Naive thymus-derived CD4-positive, alpha-beta T cell (primary cell): Measurements from ENCODE around the gene FRMD4A. TPM values are rescaled to one million over a fixed set of nuclear protein-coding genes. Genes with fewer than 3 reads are reported as not detected.

Experiments
- ATAC-seq: fragments of 150-1000 bp; cut with Tn5 transposase; 2 replicates; pipeline ENCODE4 v1.10.0; 2021; ENCODE audit warnings: mild to moderate bottlenecking, moderate library complexity
- CTCF ChIA-PET: fragments of 350-600 bp; sonication (Branson Sonifier 250); formaldehyde crosslinking; loops from one replicate; lab custom pipeline; 2021; ENCODE audit warnings: antibody characterized with exemption; lab: Charles Lee
- POLR2A ChIA-PET: fragments of 350-600 bp; sonication (Branson Sonifier 250); formaldehyde crosslinking; loops from one replicate; lab custom pipeline; 2021; ENCODE audit warnings: antibody characterized with exemption, inconsistent platforms; lab: Charles Lee
- DNase-seq, 9 donors: peaks; one replicate each; pipeline versions ENCODE4 v3.0.0 to v3.0.0-alpha.2; 2020 to 2022; ENCODE audit warnings: mixed read lengths in 1 of 9
- H3K27ac ChIP-seq: one replicate; pipeline ENCODE4 v1.7.0; 2013; ENCODE audit warnings: mild to moderate bottlenecking, low read depth, low read length, moderate library complexity
- H3K27me3 ChIP-seq, 2 donors: one replicate each; pipeline ENCODE4 v1.7.0; 2013; ENCODE audit warnings: low read length in 2 of 2, mild to moderate bottlenecking in 2 of 2, moderate library complexity in 2 of 2; ENCODE audit not compliant: control insufficient read depth in 2 of 2, insufficient read depth in 2 of 2
- H3K36me3 ChIP-seq, 3 experiments: 1 replicate in 2 of 3; 2 replicates in 1 of 3; pipeline ENCODE4 v1.7.0; 2013; ENCODE audit warnings: low read length in 3 of 3, mild to moderate bottlenecking in 3 of 3, moderate library complexity in 1 of 3; ENCODE audit not compliant: insufficient read depth in 3 of 3, control insufficient read depth in 2 of 3
- H3K4me1 ChIP-seq, 2 donors: one replicate each; pipeline ENCODE4 v1.7.0; 2013; ENCODE audit warnings: low read length in 2 of 2, mild to moderate bottlenecking in 2 of 2, moderate library complexity in 1 of 2; ENCODE audit not compliant: control insufficient read depth in 2 of 2, insufficient read depth in 2 of 2
- H3K4me3 ChIP-seq: 2 replicates; pipeline ENCODE4 v1.7.0; 2013; ENCODE audit warnings: mild to moderate bottlenecking, low read length
- H3K9me3 ChIP-seq, 3 experiments: 1 replicate in 2 of 3; 2 replicates in 1 of 3; pipeline ENCODE4 v1.7.0; 2013; ENCODE audit warnings: low read length in 3 of 3; ENCODE audit not compliant: control insufficient read depth in 2 of 3
- H3K27ac Mint-ChIP-seq, 9 donors: one replicate each; pipeline ENCODE4 v1.8.0; 2020 to 2022; ENCODE audit warnings: mixed read lengths in 9 of 9, mild to moderate bottlenecking in 8 of 9, moderate library complexity in 5 of 9, inconsistent platforms in 2 of 9
- H3K27me3 Mint-ChIP-seq, 5 donors: one replicate each; pipeline ENCODE4 v1.8.0; 2021 to 2022; ENCODE audit warnings: mixed read lengths in 5 of 5, mild to moderate bottlenecking in 1 of 5
- H3K36me3 Mint-ChIP-seq, 5 donors: one replicate each; pipeline ENCODE4 v1.8.0; 2020 to 2022; ENCODE audit warnings: mixed read lengths in 5 of 5, mild to moderate bottlenecking in 3 of 5, inconsistent platforms in 1 of 5
- H3K4me1 Mint-ChIP-seq, 7 donors: one replicate each; pipeline ENCODE4 v1.8.0; 2020 to 2022; ENCODE audit warnings: mixed read lengths in 7 of 7, mild to moderate bottlenecking in 3 of 7, inconsistent platforms in 1 of 7
- H3K4me3 Mint-ChIP-seq, 10 donors: one replicate each; pipeline ENCODE4 v1.8.0; 2020 to 2022; ENCODE audit warnings: mild to moderate bottlenecking in 10 of 10, mixed read lengths in 10 of 10, moderate library complexity in 6 of 10, inconsistent platforms in 2 of 10
- H3K9me3 Mint-ChIP-seq, 11 donors: one replicate each; pipeline ENCODE4 v1.8.0; 2020 to 2022; ENCODE audit warnings: mixed read lengths in 11 of 11, mild to moderate bottlenecking in 4 of 11, inconsistent platforms in 1 of 11, moderate library complexity in 1 of 11
- intact Hi-C, 2 donors: fragments of 100-400 bp; cut with micrococcal nuclease; formaldehyde crosslinking; loops; one replicate each; pipeline ENCODE4 v1.15.1; 2023
- polyA plus RNA-seq, 2 donors: library from polyadenylated mRNA; unstranded; fragments of 300-500 nt; fragmentation: Illumina TruSeq; gene quantifications; one replicate each; pipeline ENCODE4 v1.2.3, GENCODE V29; 2021
- total RNA-seq, 6 experiments: library from RNA in 5 of 6; stranded (reverse) in 5 of 6; gene quantifications; 1 replicate in 5 of 6; 2 replicates in 1 of 6; pipeline ENCODE4 v1.2.3 and lab custom pipeline; 2021 to 2026

The FRMD4A gene
- total and polyA plus RNA-seq, 7 experiments from 2014 or later = 0.10 to 3.1 (median 0.62) TPM

DNA sequence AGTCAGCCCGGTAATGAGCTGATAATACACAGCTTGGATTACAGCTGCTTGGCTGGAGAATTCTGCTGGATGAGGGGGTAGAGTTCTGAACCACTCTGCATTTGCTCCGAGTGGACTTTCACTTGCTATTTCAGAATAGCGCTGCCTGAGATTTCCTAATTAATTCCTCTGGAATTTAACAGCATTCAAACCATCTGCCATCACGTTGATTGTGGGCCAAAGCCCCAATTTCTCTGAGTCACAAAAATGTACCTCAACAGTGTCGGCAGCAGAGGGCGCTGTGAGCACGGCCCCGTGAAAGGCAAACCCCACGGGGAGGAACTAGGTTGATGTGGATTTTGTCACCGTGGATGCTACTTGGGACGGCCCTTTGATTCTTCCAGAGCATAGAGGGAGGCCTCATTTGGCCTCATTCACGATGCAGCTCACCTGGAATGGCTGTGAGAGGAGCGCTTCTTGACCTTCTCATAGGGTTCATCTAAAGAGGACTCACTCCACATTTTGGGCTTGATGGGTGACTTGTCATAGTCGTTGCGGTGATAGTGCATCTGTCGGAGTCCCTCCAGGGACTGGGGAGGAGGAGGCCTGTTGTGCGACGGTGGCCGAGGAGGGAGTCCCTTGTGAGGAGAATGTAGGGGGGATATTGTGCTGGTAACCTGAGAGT is 670.7 kb downstream of the FRMD4A start:
- H3K9me3 ChIP-seq = no peaks in the 10 kb centered on the region
- ATAC-seq (peak; percentile 78), DNase-seq (peak; percentile 29 to 74 (median 64))
- Mint-ChIP-seq H3K4me1 (peaks cover 6 to 16% (median 14%) of the 10 kb centered on the region in 7 donors), H3K9me3 (no peaks in the 10 kb centered on the region), H3K4me3 (peak overlapping the region in 7 of 10 donors; percentile 9 to 63 (median 48)), H3K36me3 (peaks cover 0 to 9% (median 0%) of the 10 kb centered on the region in 5 donors), H3K27me3 (peaks cover 0 to 4% (median 0%) of the 10 kb centered on the region in 5 donors), H3K27ac (peak overlapping the region in 4 of 9 donors; percentile 8 to 76 (median 34))
- CTCF ChIA-PET = interaction anchor here (0.6 to 1.5 kb wide), 9 partner anchors 9 to 514 kb away, joined by 3 to 7 read pairs (median 3); no protein-coding TSS in a partner anchor
- H3K27me3 ChIP-seq = no peaks in the 10 kb centered on the region
- H3K36me3 ChIP-seq = no peaks in the 10 kb centered on the region
- H3K4me3 ChIP-seq = no peak overlapping the region
- intact Hi-C loops = loop anchor here (1.0 to 10.0 kb wide), 4 partner anchors 118 to 525 kb away; no protein-coding TSS in a partner anchor
- POLR2A ChIA-PET = no interaction called here
- peaks cover 0 to 16% of the 10 kb centered on the region in 2 donors for H3K4me1 ChIP-seq
- no peak overlapping the region for H3K27ac ChIP-seq

- Histone ChIP-seq H3K9me3 (no peaks in the 10 kb centered on the region), H3K4me3 (no peak overlapping the region), H3K36me3 (no peaks in the 10 kb centered on the region), H3K4me1 (peaks cover 0 to 16% of the 10 kb centered on the region in 2 donors), H3K27me3 (no peaks in the 10 kb centered on the region), H3K27ac (no peak overlapping the region)
- DNase-seq (no peak), ATAC-seq (peak; percentile 22)
- intact Hi-C loops = no loop called here
- Mint-ChIP-seq H3K36me3 (peaks cover 0 to 8% (median 0%) of the 10 kb centered on the region in 5 donors), H3K27ac (peak overlapping the region in 1 of 9 donors; percentile 17), H3K4me3 (peak overlapping the region in 6 of 10 donors; percentile 7 to 59 (median 40)), H3K9me3 (no peaks in the 10 kb centered on the region), H3K4me1 (peaks cover 6 to 16% (median 14%) of the 10 kb centered on the region in 7 donors), H3K27me3 (peaks cover 0 to 4% (median 0%) of the 10 kb centered on the region in 5 donors)
- ChIA-PET POLR2A (no interaction called here), CTCF (interaction anchor here (0.7 to 1.5 kb wide), 8 partner anchors 8 to 515 kb away, joined by 3 to 7 read pairs (median 3); no protein-coding TSS in a partner anchor)
Observed at GRCh38 chr10:13658871-13659685, 671.6 kb downstream of the FRMD4A start.

- no peaks in the 10 kb centered on the region for H3K36me3 ChIP-seq
- Mint-ChIP-seq H3K27ac (peak overlapping the region in 3 of 9 donors; percentile 14 to 51 (median 36)), H3K4me1 (peaks cover 6 to 16% (median 14%) of the 10 kb centered on the region in 7 donors), H3K9me3 (no peaks in the 10 kb centered on the region), H3K36me3 (peaks cover 0 to 4% (median 0%) of the 10 kb centered on the region in 5 donors), H3K27me3 (peaks cover 0 to 4% (median 0%) of the 10 kb centered on the region in 5 donors), H3K4me3 (peak overlapping the region in 5 of 10 donors; percentile 13 to 57 (median 28))
- intact Hi-C loops = no loop called here
- H3K27ac ChIP-seq = no peak overlapping the region
- no peak overlapping the region for H3K4me3 ChIP-seq
- no peaks in the 10 kb centered on the region for H3K27me3 ChIP-seq
- peak in 1 of 9 donors; percentile 19 for DNase-seq
- no peaks in the 10 kb centered on the region for H3K9me3 ChIP-seq
- ChIA-PET CTCF (interaction anchor here (0.5 kb wide), 1 partner anchor 121 kb away, joined by 4 read pairs; no protein-coding TSS in a partner anchor), POLR2A (no interaction called here)
- H3K4me1 ChIP-seq = peaks cover 0 to 16% of the 10 kb centered on the region in 2 donors
- no peak for ATAC-seq
Observed at GRCh38 chr10:13658264-13658663, 672.5 kb downstream of the FRMD4A start.

- Histone ChIP-seq H3K4me1 (peaks cover 0 to 16% of the 10 kb centered on the region in 2 donors), H3K36me3 (no peaks in the 10 kb centered on the region), H3K9me3 (no peaks in the 10 kb centered on the region), H3K27ac (no peak overlapping the region), H3K27me3 (no peaks in the 10 kb centered on the region), H3K4me3 (no peak overlapping the region)
- intact Hi-C loops = no loop called here
- Mint-ChIP-seq H3K36me3 (peaks cover 0 to 4% (median 3%) of the 10 kb centered on the region in 5 donors), H3K27me3 (peaks cover 0 to 4% (median 0%) of the 10 kb centered on the region in 5 donors), H3K4me3 (no peak overlapping the region), H3K4me1 (peaks cover 6 to 16% (median 14%) of the 10 kb centered on the region in 7 donors), H3K27ac (no peak overlapping the region), H3K9me3 (no peaks in the 10 kb centered on the region)
- ChIA-PET POLR2A (no interaction called here), CTCF (interaction anchor here (0.6 kb wide), 1 partner anchor 267 kb away, joined by 4 read pairs; no protein-coding TSS in a partner anchor)
- DNase-seq = no peak
- no peak for ATAC-seq
Observed at GRCh38 chr10:13657101-13657680, 673.5 kb downstream of the FRMD4A start.

- no peaks in the 10 kb centered on the region for H3K9me3 Mint-ChIP-seq
- DNase-seq = no peak
- no peaks in the 10 kb centered on the region for H3K27me3 ChIP-seq
- POLR2A ChIA-PET = interaction anchor here (0.6 kb wide), 1 partner anchor 119 kb away, joined by 3 read pairs; no protein-coding TSS in a partner anchor
- CTCF ChIA-PET = no interaction called here
- H3K27ac Mint-ChIP-seq = no peak overlapping the region
- no peaks in the 10 kb centered on the region for H3K9me3 ChIP-seq
- H3K4me3 ChIP-seq = no peak overlapping the region
- peaks cover 0 to 8% (median 4%) of the 10 kb centered on the region in 5 donors for H3K36me3 Mint-ChIP-seq
- no peak for ATAC-seq
- peaks cover 6 to 16% (median 14%) of the 10 kb centered on the region in 7 donors for H3K4me1 Mint-ChIP-seq
- H3K4me1 ChIP-seq = peaks cover 0 to 16% of the 10 kb centered on the region in 2 donors
- no peaks in the 10 kb centered on the region for H3K36me3 ChIP-seq
- H3K27ac ChIP-seq = no peak overlapping the region
- peaks cover 0 to 4% (median 0%) of the 10 kb centered on the region in 5 donors for H3K27me3 Mint-ChIP-seq
- intact Hi-C loops = no loop called here
- H3K4me3 Mint-ChIP-seq = no peak overlapping the region
Observed at GRCh38 chr10:13656337-13657100, 674.2 kb downstream of the FRMD4A start.
